A673 (cell line): ENCODE measurements around the gene NUP188.
"Not testable (repeated sequence)": the region's sequence is repeated elsewhere in the genome, so short reads cannot be mapped to it uniquely, and the experiment has no call there.

Experiments used
- CTCF ChIP-seq: fragments of 300-800, 200-600 bp; sonication (generic); conservative IDR thresholded peaks from 2 replicates; pipeline ENCODE4 v1.5.1; 2017; ENCODE audit warnings: low read depth, mild to moderate bottlenecking, antibody characterized with exemption, low read length, moderate library complexity, mixed read lengths
- EZH2 ChIP-seq: fragments of 200-600 bp; sonication (generic); IDR thresholded peaks from 2 replicates; pipeline ENCODE4 v1.6.1; 2017; ENCODE audit warnings: borderline replicate concordance, low read depth, mild to moderate bottlenecking, mixed read lengths, antibody characterized with exemption, low read length; ENCODE audit not compliant: poor library complexity, severe bottlenecking

- TF ChIP-seq CTCF, EZH2: not testable (repeated sequence)
Observed at GRCh38 chr9:128944966-128945365, 2.5 kb upstream of the NUP188 start.
